Neural crest cell (in vitro differentiated cells): Measurements from ENCODE around the gene PRG2. TPM values are rescaled to one million over a fixed set of nuclear protein-coding genes. Genes with fewer than 3 reads are reported as not detected.
A peak's percentile ranks its signal among the peaks of the same experiment; 100 is the strongest.
"Not testable (repeated sequence)": the region's sequence is repeated elsewhere in the genome, so short reads cannot be mapped to it uniquely, and the experiment has no call there.

Experiments
- DNase-seq: peaks from one replicate; pipeline ENCODE4 v3.0.0; 2021; ENCODE audit warnings: low read depth, mixed read lengths, low spot score
- H3K27ac Mint-ChIP-seq: one replicate; pipeline ENCODE4 v1.8.0; 2021; ENCODE audit warnings: mild to moderate bottlenecking, mixed read lengths; ENCODE audit not compliant: unreplicated experiment
- H3K27me3 Mint-ChIP-seq: 2 replicates; pipeline ENCODE4 v1.8.0; 2021; ENCODE audit warnings: low read depth, mild to moderate bottlenecking, mixed read lengths
- H3K36me3 Mint-ChIP-seq: 2 replicates; pipeline ENCODE4 v1.8.0; 2021; ENCODE audit warnings: low read depth, mild to moderate bottlenecking, mixed read lengths
- H3K4me1 Mint-ChIP-seq: 2 replicates; pipeline ENCODE4 v1.8.0; 2021; ENCODE audit warnings: mixed read lengths
- H3K4me3 Mint-ChIP-seq: one replicate; pipeline ENCODE4 v1.8.0; 2021; ENCODE audit warnings: mild to moderate bottlenecking, mixed read lengths
- H3K9me3 Mint-ChIP-seq: 2 replicates; pipeline ENCODE4 v1.8.0; 2021; ENCODE audit warnings: mixed read lengths
- total RNA-seq: library from RNA; stranded (reverse); gene quantifications from 2 replicates; pipeline ENCODE4 v1.2.1, GENCODE V29; 2021
- TF ChIP-seq, protein P1 (sequence below): fragments of 200-600 bp; sonication (generic); conservative IDR thresholded peaks from 2 replicates; pipeline ENCODE4 v1.5.0; 2021; ENCODE audit warnings: antibody characterized with exemption, mild to moderate bottlenecking

PRG2 gene
- total RNA-seq, 1 donor from 2014 or later: not detected

DNA sequence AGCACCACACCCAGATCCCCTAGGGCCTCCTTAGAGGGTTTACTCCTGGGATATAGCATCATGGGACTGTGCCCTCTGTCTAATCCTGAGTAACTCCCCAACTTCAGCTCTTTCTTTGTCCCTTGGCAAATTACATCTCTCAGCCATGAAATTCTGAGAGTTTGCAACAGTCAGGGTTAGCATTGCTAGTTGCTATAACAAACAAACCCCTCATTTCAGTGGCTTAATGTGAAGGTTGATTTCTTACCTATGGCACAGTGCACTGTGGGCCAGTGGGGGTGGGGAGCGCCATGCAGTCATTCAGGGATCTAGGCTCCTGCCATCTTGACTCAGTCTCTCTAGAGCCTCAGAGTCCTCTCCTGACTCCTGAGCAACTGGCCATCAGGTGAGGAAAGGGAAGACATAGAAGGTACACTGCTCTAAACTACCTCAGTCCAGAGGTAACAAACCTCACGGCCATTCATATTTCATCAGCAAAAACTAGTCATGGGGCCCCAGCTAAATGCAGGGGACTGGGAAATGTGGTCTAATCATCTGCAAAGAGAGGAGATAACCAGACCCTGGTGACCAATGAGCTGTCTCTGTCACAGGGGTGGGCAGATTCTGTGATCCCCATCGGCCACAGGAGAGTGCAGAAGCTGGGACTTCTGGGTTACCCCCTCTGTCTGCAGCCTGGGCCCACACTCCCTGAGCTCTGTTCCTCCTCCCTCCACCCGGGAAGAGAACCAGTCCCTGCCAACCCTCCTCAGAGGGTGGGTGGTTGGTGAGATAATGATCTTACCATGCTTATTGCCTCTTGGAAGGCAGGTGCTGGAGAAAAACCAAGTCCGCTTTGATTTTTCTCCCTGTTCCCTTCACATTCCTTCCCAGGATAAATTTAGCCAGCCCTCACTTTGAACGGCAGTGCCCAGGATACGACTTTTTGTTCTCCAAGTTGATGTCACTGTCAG is 27.0 kb downstream of the PRG2 start:
- DNase-seq: no peak

DNA sequence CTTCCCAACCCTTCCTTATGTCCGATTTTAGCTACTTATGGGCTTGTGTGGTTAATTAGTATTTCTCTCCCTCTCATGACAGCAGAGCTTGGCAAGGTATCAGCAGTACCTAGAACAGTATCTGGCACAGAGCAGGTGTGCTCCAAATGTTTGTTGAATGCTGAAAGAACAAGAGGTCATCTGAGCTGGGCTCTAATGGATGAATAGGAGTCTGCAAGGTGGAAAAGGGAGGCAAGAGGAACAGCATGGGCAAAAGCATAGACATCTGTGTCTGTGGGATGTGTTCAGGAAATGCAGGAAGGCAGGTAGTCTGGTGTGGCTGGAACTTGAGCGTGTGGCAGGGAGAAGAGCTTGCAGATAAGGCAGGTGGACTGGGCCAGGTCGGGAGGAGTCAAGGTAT is 28.5 kb downstream of the PRG2 start:
- DNase-seq: no peak
- Mint-ChIP-seq H3K27me3 (no peaks in the 10 kb centered on the region), H3K27ac (no peak overlapping the region), H3K4me3 (no peak overlapping the region), H3K36me3 (no peaks in the 10 kb centered on the region), H3K9me3 (no peaks in the 10 kb centered on the region), H3K4me1 (no peaks in the 10 kb centered on the region)
- TF ChIP-seq, protein P1, sequence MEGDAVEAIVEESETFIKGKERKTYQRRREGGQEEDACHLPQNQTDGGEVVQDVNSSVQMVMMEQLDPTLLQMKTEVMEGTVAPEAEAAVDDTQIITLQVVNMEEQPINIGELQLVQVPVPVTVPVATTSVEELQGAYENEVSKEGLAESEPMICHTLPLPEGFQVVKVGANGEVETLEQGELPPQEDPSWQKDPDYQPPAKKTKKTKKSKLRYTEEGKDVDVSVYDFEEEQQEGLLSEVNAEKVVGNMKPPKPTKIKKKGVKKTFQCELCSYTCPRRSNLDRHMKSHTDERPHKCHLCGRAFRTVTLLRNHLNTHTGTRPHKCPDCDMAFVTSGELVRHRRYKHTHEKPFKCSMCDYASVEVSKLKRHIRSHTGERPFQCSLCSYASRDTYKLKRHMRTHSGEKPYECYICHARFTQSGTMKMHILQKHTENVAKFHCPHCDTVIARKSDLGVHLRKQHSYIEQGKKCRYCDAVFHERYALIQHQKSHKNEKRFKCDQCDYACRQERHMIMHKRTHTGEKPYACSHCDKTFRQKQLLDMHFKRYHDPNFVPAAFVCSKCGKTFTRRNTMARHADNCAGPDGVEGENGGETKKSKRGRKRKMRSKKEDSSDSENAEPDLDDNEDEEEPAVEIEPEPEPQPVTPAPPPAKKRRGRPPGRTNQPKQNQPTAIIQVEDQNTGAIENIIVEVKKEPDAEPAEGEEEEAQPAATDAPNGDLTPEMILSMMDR: no peak

More for the DNA sequence above, 27.0 kb downstream of the PRG2 start:
- Mint-ChIP-seq H3K36me3 (no peaks in the 10 kb centered on the region), H3K27me3 (no peaks in the 10 kb centered on the region), H3K4me3 (no peak overlapping the region), H3K27ac (peak overlapping the region; percentile 70), H3K4me1 (no peaks in the 10 kb centered on the region), H3K9me3 (no peaks in the 10 kb centered on the region)
- TF ChIP-seq, protein P1: no peak

DNA sequence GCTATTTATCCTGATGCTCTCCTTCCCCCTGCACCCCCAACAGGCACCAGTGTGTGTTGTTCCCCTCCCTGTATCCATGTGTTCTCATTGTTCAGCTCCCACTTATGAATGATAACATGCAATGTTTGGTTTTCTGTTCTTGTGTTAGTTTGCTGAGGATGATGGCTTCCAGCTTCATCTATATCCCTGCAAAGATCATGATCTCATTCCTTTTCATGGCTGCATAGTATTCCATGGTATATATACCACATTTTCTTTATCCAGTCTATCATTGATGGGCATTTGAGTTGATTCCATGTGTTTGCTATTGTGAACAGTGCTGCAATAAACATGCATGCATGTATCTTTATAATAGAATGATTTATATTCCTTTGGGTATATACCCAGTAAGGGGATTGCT is 29.0 kb downstream of the PRG2 start:
- DNase-seq, H3K27me3 Mint-ChIP-seq, H3K36me3 Mint-ChIP-seq, H3K4me1 Mint-ChIP-seq, H3K4me3 Mint-ChIP-seq, H3K27ac Mint-ChIP-seq, H3K9me3 Mint-ChIP-seq: not testable (repeated sequence)

DNA sequence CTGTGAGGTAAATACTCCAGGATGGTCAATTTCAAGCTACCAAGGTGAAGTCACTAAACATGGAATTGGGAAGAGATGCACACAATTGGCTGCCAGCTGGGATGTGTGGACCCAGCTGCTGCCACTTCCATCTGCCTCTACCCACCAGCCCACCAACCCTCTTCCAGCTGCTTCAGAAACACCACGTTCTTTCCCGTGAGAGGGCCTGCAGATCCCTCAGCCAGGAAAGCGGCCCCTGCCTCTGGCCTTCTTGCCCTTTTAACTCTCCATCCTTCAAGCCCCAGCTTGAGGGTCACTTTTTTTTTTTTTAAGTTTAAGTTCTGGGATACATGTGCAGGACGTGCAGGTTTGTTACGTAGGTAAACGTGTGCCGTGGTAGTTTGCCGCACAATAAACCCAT is 29.5 kb downstream of the PRG2 start:
- no peak for DNase-seq
- TF ChIP-seq, protein P1: no peak
- Mint-ChIP-seq H3K36me3 (no peaks in the 10 kb centered on the region), H3K4me3 (no peak overlapping the region), H3K4me1 (no peaks in the 10 kb centered on the region), H3K9me3 (no peaks in the 10 kb centered on the region), H3K27me3 (peaks cover 4% of the 10 kb centered on the region), H3K27ac (no peak overlapping the region)

DNA sequence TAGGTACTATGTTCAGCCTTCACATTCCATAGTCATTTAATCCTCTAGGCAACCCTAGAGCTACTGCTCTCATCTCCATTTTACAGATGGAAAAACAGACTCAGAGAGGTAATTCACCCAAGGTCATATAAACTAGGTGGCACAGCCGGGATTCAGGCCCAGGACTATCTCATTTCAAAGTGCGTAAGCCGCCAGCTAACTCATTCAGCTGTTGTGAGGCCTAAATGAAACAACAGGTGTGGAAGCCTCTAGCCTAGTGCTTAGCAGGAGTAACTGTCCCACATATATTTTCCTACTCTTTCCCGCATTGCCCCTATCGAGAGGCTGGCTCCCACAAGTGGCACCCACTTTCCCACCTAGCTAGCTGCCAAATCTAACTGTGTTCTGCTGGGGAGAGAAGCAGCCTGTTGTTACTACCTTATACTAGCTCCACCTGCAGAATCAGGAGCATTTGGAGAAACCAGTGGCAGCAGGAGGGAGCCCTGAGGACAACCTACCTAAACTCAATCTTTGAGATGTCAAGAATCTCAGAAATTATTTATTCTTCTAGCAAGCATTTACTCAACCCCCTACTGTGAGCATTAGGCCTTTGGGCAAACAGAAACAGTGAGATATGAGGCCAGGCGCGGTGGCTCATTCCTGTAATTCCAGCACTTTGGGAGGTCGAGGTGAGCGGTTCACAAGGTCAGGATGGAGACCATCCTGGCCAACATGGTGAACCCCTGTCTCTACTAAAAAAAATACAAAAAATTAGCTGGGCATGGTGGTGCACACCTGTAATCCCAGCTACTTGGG is 30.4 kb downstream of the PRG2 start:
- Mint-ChIP-seq H3K27me3 (peaks cover 4% of the 10 kb centered on the region), H3K4me1 (no peaks in the 10 kb centered on the region), H3K9me3 (no peaks in the 10 kb centered on the region), H3K27ac (no peak overlapping the region), H3K36me3 (no peaks in the 10 kb centered on the region), H3K4me3 (no peak overlapping the region)
- no peak for DNase-seq
- TF ChIP-seq, protein P1: no peak
